ENCODE results near the gene C4BPA. TPM values are rescaled to one million over a fixed set of nuclear protein-coding genes. Genes with fewer than 3 reads are reported as not detected.

C4BPA gene
- total RNA-seq, 1 donor from 2014 or later = not detected

DNA sequence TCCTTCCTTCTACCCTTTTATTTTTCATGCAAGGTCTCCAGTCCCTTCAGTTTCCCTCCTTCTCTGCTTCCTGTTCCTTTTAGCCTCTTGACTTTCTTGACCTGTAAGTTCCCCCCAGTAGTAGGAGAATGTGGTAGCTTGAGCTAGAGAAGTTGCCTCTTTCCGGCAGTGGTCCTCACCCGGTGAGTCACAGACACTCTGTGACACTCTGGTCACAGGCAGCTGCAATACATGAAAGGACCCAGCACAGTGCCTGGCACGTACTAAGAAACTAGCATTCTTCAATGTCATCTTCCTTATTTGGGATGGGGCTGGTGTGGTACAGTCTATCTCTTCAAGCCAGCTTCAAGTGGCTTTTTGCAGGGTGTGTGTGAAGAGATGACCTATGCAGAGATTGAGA is 35.0 kb upstream of the C4BPA start:
- DNase-seq (ENCODE audit: low read depth) = no peak
- no peak for TF ChIP-seq CTCF (conservative IDR thresholded peaks at IDR 0.05; ENCODE audit: low read depth, low read length)
- no peak overlapping the region for H3K4me3 ChIP-seq (ENCODE audit: low read depth, low read length)

GRCh38 chr1:207069858-207070506 is 34.1 kb upstream of the C4BPA start:
- no peak for TF ChIP-seq CTCF (conservative IDR thresholded peaks at IDR 0.05; ENCODE audit: low read depth, low read length)
- H3K4me3 ChIP-seq (ENCODE audit: low read depth, low read length) = no peak overlapping the region
- no peak for DNase-seq (ENCODE audit: low read depth)

DNA sequence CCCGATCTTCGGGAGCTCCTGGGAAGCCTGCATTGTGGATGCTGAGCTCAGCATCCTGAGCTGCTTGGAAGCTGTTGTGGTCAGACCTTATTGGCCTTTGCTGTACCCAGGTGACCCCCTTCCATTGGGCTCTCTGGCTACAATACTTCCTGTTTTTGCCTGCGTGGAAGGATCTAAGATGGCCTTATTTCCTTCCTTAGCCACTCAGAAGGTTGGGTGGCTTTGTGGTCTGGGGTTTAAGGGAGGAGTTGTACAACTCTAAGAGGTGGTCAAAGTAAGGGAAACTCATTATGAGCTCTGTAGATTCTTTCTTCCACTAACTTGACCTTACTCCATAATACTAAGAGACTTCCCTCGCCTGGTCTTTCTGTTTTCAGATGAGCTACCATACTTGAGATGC is 33.2 kb upstream of the C4BPA start:
- no peak for TF ChIP-seq CTCF (conservative IDR thresholded peaks at IDR 0.05; ENCODE audit: low read depth, low read length)

DNA sequence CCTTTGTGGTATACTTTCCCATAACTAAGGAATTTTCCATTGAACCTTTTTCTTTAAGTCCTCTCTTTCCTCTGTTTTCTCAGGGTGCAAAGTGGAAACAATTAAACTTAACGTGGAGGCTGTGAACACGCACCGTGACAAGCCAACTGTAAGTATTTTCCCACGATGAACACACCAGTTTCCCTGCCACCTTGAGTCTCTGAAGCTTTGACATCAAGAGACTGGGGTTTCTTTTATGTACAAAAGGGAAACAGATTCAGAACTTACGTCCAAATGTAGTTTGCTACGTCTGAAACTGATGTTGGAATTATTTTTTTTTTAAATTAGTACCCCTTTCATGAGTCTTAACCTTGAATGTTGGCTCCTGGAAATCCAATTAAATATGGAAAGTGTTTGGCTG is 32.6 kb upstream of the C4BPA start:
- H3K4me3 ChIP-seq (ENCODE audit: low read depth, low read length) = no peak overlapping the region
- no peak for DNase-seq (ENCODE audit: low read depth)
- TF ChIP-seq CTCF (conservative IDR thresholded peaks at IDR 0.05; ENCODE audit: low read depth, low read length) = no peak

More for the DNA sequence above, 33.2 kb upstream of the C4BPA start:
- H3K4me3 ChIP-seq (ENCODE audit: low read depth, low read length) = no peak overlapping the region
- DNase-seq (ENCODE audit: low read depth) = no peak

DNA sequence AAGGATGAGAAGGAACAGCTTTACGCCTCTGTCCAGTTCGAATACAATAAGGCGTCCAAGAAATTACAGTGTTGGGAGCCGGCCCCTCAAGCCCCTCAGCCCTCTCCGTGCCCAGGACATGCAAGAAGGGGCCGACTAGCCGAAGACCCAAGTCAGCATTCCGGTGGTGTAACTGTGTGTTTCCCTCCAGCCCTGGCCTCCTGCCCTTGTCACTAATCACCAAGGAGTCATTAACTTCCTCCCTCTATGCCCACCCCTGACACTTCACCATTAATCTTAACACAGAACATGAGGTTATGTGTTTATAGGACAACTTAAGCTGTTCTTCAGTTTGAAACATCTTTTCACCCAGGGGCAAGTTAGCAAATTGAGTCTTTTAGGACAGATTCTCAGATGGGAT is 31.8 kb upstream of the C4BPA start:
- no peak for DNase-seq (ENCODE audit: low read depth)
- no peak overlapping the region for H3K4me3 ChIP-seq (ENCODE audit: low read depth, low read length)
- no peak for TF ChIP-seq CTCF (conservative IDR thresholded peaks at IDR 0.05; ENCODE audit: low read depth, low read length)

GRCh38 chr1:207073906-207074820 is 29.9 kb upstream of the C4BPA start:
- no peak overlapping the region for H3K4me3 ChIP-seq (ENCODE audit: low read depth, low read length)
- no peak for DNase-seq (ENCODE audit: low read depth)
- TF ChIP-seq CTCF (conservative IDR thresholded peaks at IDR 0.05; ENCODE audit: low read depth, low read length) = no peak
